Measurements from ENCODE around the gene IL2RA. TPM values are rescaled to one million over a fixed set of nuclear protein-coding genes. Genes with fewer than 3 reads are reported as not detected.

Gene IL2RA
- polyA plus RNA-seq, 1 donor from 2014 or later = not detected

DNA sequence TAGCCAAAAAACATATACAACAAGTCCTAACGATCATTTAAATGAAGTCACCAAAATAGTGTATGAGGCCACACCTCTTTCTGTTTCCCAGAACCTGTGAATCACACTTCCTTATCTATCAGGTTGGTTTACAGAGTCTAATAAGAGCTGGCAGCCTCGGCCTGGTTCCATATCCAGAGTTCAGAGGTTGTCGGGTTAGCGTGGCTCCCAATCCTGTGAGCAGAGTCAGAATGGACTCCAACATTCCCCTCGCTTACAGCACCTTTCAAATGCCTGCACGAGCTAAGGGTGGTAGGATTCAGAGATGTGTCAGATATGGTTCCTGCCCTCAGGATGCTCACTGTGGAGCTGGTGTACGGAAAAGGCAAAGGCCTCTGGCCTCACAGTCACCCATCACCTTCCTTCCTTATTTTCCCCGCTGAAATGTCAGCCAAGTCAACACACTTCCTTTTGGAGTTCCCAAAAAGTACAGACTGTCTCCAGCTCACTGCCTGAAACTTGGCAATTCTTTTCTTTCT is 90.8 kb downstream of the IL2RA start:
- Histone ChIP-seq H3F3A (ENCODE audit: insufficient read depth, low read length, poor library complexity, severe bottlenecking) (no peaks in the 10 kb centered on the region), H3K9me3 (ENCODE audit: low read length) (no peaks in the 10 kb centered on the region), H3K79me2 (replicated peaks; ENCODE audit: insufficient read depth, low read length) (no peaks in the 10 kb centered on the region), H3K4me3 (ENCODE audit: low read length) (no peak overlapping the region), H3K27ac (ENCODE audit: low read length) (no peak overlapping the region), H2AFZ (ENCODE audit: low read depth, low read length) (no peak overlapping the region), H3K36me3 (ENCODE audit: insufficient read depth, low read length) (no peaks in the 10 kb centered on the region), H3K4me2 (ENCODE audit: low read length) (no peak overlapping the region), H3K9me2 (ENCODE audit: insufficient read depth, low read length) (no peaks in the 10 kb centered on the region), H4K20me1 (ENCODE audit: insufficient read depth) (no peaks in the 10 kb centered on the region), H3K27me3 (ENCODE audit: insufficient read depth, low read depth, low read length) (peaks cover 15% of the 10 kb centered on the region), H3K9ac (ENCODE audit: low read length) (no peak overlapping the region)
- TF ChIP-seq REST (IDR thresholded peaks at IDR 0.05; ENCODE audit: borderline replicate concordance) = no peak
- TF ChIP-seq, protein P1, sequence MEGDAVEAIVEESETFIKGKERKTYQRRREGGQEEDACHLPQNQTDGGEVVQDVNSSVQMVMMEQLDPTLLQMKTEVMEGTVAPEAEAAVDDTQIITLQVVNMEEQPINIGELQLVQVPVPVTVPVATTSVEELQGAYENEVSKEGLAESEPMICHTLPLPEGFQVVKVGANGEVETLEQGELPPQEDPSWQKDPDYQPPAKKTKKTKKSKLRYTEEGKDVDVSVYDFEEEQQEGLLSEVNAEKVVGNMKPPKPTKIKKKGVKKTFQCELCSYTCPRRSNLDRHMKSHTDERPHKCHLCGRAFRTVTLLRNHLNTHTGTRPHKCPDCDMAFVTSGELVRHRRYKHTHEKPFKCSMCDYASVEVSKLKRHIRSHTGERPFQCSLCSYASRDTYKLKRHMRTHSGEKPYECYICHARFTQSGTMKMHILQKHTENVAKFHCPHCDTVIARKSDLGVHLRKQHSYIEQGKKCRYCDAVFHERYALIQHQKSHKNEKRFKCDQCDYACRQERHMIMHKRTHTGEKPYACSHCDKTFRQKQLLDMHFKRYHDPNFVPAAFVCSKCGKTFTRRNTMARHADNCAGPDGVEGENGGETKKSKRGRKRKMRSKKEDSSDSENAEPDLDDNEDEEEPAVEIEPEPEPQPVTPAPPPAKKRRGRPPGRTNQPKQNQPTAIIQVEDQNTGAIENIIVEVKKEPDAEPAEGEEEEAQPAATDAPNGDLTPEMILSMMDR (IDR thresholded peaks at IDR 0.05; ENCODE audit: poor library complexity, severe bottlenecking) = no peak
- TF ChIP-seq POLR2AphosphoS5 (IDR thresholded peaks at IDR 0.05) = no peak
- no peak for TF ChIP-seq SMC3 (conservative IDR thresholded peaks at IDR 0.05; ENCODE audit: poor library complexity)
- no peak for TF ChIP-seq EZH2 (IDR thresholded peaks at IDR 0.05; ENCODE audit: borderline replicate concordance, insufficient read depth, low read length, poor library complexity, severe bottlenecking)
- TF ChIP-seq MXI1 (conservative IDR thresholded peaks at IDR 0.05; ENCODE audit: poor library complexity, severe bottlenecking) = no peak
- TF ChIP-seq TAF1 (IDR thresholded peaks at IDR 0.05; ENCODE audit: low read depth) = no peak

GRCh38 chr10:5970527-5970926 is 91.6 kb downstream of the IL2RA start:
- Histone ChIP-seq H2AFZ (ENCODE audit: low read depth, low read length) (no peak overlapping the region), H3K36me3 (ENCODE audit: insufficient read depth, low read length) (no peaks in the 10 kb centered on the region), H3K9me3 (ENCODE audit: low read length) (no peaks in the 10 kb centered on the region), H3K79me2 (replicated peaks; ENCODE audit: insufficient read depth, low read length) (no peaks in the 10 kb centered on the region), H3K4me2 (ENCODE audit: low read length) (no peak overlapping the region), H3K27ac (ENCODE audit: low read length) (no peak overlapping the region), H3K9ac (ENCODE audit: low read length) (no peak overlapping the region), H3F3A (ENCODE audit: insufficient read depth, low read length, poor library complexity, severe bottlenecking) (no peaks in the 10 kb centered on the region), H4K20me1 (ENCODE audit: insufficient read depth) (no peaks in the 10 kb centered on the region), H3K9me2 (ENCODE audit: insufficient read depth, low read length) (no peaks in the 10 kb centered on the region), H3K27me3 (ENCODE audit: insufficient read depth, low read depth, low read length) (peaks cover 7% of the 10 kb centered on the region), H3K4me3 (ENCODE audit: low read length) (no peak overlapping the region)
- TF ChIP-seq RAD21 (conservative IDR thresholded peaks at IDR 0.05) (no peak), REST (IDR thresholded peaks at IDR 0.05; ENCODE audit: borderline replicate concordance) (no peak), POLR2AphosphoS5 (IDR thresholded peaks at IDR 0.05) (no peak), MXI1 (conservative IDR thresholded peaks at IDR 0.05; ENCODE audit: poor library complexity, severe bottlenecking) (no peak), EP300 (conservative IDR thresholded peaks at IDR 0.05; ENCODE audit: poor library complexity, severe bottlenecking) (no peak), SMC3 (conservative IDR thresholded peaks at IDR 0.05; ENCODE audit: poor library complexity) (no peak)
- TF ChIP-seq, protein P1 (IDR thresholded peaks at IDR 0.05; ENCODE audit: poor library complexity, severe bottlenecking) = no peak

Measured in neural cell (in vitro differentiated cells).